NB4 (cell line): ENCODE data around the gene STK38.

Experiments used
- MAX ChIP-seq: IDR thresholded peaks from 2 replicates; pipeline ENCODE4 v1.6.1; 2011; ENCODE audit warnings: low read depth, low read length
- POLR2A ChIP-seq: IDR thresholded peaks from 2 replicates; pipeline ENCODE4 v1.6.1; 2011; ENCODE audit warnings: mild to moderate bottlenecking; ENCODE audit not compliant: insufficient read length; ENCODE audit errors: extremely low read depth
- TF ChIP-seq, protein P1 (sequence below): IDR thresholded peaks from one replicate; pipeline ENCODE4 v1.5.1; 2012; ENCODE audit warnings: low read depth, low read length

DNA sequence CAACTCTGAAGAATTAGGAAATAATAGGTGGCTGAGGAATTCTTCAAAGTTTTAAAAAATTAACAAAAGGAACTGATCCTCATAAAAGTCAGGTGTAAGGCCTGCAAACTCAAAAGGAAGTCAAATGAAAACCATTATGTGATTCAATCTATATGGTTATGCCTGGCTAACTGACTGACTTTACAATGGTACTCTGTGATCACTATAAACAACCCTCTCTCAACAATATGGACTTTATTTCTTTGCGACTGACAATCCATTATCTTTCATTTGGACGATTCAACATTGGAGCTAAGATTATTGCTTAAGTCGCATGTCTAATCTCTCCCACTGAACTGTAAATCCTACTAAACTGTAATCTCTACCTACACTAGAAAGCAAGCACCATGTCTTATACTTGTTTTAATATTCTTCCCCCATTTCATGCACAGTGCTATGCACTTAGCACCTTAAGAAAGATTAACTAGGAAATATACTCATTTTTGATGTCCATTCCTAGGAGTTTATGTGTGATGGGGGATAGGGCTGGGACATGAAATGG, 1.4 kb downstream of the STK38 start:
- TF ChIP-seq, protein P1, sequence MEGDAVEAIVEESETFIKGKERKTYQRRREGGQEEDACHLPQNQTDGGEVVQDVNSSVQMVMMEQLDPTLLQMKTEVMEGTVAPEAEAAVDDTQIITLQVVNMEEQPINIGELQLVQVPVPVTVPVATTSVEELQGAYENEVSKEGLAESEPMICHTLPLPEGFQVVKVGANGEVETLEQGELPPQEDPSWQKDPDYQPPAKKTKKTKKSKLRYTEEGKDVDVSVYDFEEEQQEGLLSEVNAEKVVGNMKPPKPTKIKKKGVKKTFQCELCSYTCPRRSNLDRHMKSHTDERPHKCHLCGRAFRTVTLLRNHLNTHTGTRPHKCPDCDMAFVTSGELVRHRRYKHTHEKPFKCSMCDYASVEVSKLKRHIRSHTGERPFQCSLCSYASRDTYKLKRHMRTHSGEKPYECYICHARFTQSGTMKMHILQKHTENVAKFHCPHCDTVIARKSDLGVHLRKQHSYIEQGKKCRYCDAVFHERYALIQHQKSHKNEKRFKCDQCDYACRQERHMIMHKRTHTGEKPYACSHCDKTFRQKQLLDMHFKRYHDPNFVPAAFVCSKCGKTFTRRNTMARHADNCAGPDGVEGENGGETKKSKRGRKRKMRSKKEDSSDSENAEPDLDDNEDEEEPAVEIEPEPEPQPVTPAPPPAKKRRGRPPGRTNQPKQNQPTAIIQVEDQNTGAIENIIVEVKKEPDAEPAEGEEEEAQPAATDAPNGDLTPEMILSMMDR: no peak
- no peak for TF ChIP-seq POLR2A
- TF ChIP-seq MAX: no peak
